Left renal cortex interstitium (tissue), 4 donors: ENCODE data around the gene NDUFA1. TPM values are rescaled to one million over a fixed set of nuclear protein-coding genes. Genes with fewer than 3 reads are reported as not detected.
"Not testable (repeated sequence)": the region's sequence is repeated elsewhere in the genome, so short reads cannot be mapped to it uniquely, and the experiment has no call there.

Experiments
- DNase-seq, 4 donors: peaks; one replicate each; pipeline ENCODE4 v3.0.0-alpha.2; 2013; ENCODE audit warnings: low read depth in 4 of 4, low spot score in 2 of 4, missing footprints in 1 of 4
- polyA plus RNA-seq, 4 donors: library from polyadenylated mRNA; unstranded; fragments of 120-200 nt; gene quantifications; one replicate each; pipeline ENCODE4 v1.2.1, GENCODE V29; 2013; ENCODE audit not compliant: insufficient read length in 4 of 4

NDUFA1 gene
- polyA plus RNA-seq, 4 donors: 118 to 179 (median 134) TPM

DNA sequence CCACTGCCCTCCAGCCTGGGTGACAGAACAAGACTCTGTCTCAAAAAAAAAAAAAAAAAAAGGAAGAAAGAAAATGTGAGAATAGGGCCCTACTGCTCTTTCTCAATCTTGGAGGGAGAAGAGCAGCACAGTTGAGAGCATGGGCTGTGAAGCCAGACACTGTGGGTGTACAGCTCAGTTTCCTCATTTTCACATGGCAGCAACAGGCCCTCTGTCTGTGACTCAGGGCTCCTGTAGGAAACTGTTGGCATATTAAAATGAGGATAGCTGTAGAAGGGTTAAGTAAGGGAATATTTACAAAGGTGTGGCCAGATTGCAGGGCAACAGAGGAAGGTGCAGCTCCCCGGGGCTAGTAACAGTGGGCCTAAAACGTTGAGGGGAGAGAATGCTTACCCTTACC is 27.5 kb downstream of the NDUFA1 start:
- no peak for DNase-seq

DNA sequence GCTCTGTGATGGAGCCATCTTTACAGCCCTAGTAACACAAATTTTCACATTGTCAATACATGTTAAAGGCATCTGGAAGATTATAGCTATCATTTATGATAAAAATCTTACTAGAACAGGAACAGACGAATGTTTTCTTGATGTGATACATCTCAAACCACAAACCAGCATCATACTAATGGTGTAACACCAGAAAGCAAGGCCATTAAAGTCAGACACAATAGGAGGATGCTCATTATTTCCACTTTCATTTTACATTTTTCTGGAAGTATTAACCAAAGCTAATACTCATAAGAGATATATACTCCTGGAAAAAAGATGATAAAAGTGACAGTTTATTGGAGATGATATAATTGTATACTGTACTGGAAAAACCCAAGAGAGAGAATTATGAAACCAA is 29.3 kb downstream of the NDUFA1 start:
- no peak for DNase-seq

DNA sequence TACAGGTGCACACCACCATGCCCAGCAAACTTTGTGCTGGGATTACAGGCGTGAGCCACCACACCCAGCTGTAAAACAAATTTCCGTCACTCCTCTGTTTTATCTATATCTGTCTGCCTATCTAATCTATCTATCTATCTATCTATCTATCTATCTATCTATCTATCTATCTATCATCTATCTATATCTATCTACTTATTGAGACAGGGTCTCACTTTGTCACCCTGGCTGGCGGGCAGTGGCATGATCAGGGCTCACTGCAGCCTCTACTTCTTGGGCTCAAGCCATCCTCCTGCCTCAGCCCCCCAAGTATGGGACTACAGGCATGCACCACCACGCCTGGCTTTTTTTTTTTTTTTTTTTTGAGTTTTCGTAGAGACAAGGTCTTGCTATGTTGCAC is 44.7 kb downstream of the NDUFA1 start:
- no peak for DNase-seq

DNA sequence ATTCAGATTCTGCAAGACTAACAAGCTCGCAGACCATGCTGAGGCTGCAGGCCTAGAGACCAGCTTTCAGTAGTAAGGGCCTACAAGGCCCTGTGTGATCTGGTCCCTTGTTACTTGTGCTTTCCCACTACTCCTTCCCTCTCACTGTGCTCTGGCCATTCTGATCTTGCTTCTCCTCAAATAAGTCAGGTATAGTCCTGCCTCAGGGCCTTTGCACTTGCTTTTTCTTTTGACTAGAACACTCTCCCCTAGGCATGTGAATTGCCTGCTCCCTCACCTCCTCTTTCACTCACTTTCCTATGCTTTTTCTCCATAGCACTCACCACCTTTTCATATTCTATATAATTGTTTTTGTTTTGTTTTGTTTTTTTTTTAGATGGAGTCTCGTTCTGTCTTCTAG is 46.2 kb downstream of the NDUFA1 start:
- no peak for DNase-seq

DNA sequence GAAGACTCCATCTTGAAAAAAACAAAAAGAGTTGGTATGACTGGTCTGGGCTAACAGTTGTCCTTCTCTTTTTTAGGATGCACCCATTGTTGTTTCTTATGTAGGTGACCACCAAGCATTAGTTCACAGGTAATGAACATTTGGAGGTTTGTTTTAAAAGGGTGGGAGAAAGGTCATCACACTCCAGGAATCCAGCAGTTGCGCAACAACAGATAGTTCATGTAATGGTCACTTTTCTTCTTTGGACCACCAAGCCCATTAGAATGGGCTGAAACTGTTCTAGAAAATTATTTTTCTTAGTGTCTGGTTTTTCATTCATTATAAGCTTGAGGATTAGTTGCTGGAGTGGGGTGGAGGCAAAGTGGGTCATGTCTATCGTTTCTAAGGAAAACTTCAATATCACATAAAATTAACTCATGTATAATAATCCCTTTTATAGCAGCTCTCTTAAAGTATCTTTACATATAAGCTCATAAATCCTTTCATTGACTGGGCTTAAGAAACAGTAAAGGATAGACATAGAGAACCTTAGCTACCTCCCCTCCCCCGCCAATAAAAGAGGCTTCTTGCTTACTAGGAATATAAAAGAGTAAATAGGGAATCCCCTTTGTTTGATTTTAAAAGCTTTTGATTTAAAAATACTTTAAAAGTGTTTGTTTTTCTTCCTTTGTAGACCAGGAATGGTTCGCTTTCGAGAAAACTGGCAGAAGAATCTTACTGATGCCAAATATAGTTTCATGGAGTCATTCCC is 48.4 kb downstream of the NDUFA1 start:
- no peak for DNase-seq

DNA sequence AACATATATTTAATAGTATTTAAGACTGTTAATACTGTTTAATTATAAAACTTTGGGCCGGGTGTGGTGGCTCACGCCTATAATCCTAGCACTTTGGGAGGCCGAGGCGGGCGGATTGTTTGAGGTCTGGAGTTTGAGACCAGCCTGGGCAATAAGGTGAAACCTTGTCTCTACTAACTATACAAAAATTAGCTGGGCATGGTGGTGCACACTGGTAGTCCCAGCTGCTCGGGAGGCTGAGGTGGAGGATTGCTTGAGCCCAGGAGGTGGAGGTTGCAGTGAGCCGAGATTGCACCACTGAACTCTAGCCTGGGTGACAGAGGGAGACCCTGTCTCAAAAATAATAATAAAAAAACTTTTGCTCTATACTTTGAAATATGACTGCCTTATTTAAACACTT is 50.8 kb downstream of the NDUFA1 start:
- not testable (repeated sequence) for DNase-seq

Other genes starting within 250 kb of the NDUFA1 start
- gene SEPTIN6, start 178.7 kb upstream of the NDUFA1 start, polyA plus RNA-seq: 10 to 100 TPM; 61.0 to 68.8 (median 63.8) TPM
- under 1 TPM; 0.40 to 0.79 (median 0.61) TPM for gene SOWAHD, start 113.2 kb upstream of the NDUFA1 start, polyA plus RNA-seq
- 1,000 to 10,000 TPM; 1,958 to 2,894 (median 2,245) TPM for gene RPL39, start 80.2 kb upstream of the NDUFA1 start, polyA plus RNA-seq
- 10 to 100 TPM; 24.3 to 39.4 (median 34.0) TPM for gene UPF3B, start 18.9 kb upstream of the NDUFA1 start, polyA plus RNA-seq
- 10 to 100 TPM in 3 of 4 donors, 1 to 10 TPM in 1; 9.3 to 13.5 (median 12.2) TPM for gene RNF113A, start 99 bp upstream of the NDUFA1 start, polyA plus RNA-seq
- under 1 TPM in 3 of 4 donors, not detected in 1; 0.34 to 0.77 (median 0.49) TPM for gene AKAP14, start 24.1 kb downstream of the NDUFA1 start, polyA plus RNA-seq
- 10 to 100 TPM; 12.3 to 18.2 (median 15.9) TPM for gene NKAP, start 71.9 kb downstream of the NDUFA1 start, polyA plus RNA-seq
- gene RHOXF2B, start 205.9 kb downstream of the NDUFA1 start, polyA plus RNA-seq: under 1 TPM in 2 of 4 donors, not detected in 2; 0.14 to 0.94 TPM
- 1 to 10 TPM in 2 of 4 donors, under 1 TPM in 2; 0.17 to 3.9 (median 1.6) TPM for gene RHOXF1, start 244.1 kb downstream of the NDUFA1 start, polyA plus RNA-seq